SH-SY5Y (cell line): Measurements from ENCODE around the gene ALDH1A3.

ENCODE experiments used
- GATA2 ChIP-seq: IDR thresholded peaks from 2 replicates; pipeline ENCODE4 v1.6.1; 2011; ENCODE audit warnings: mild to moderate bottlenecking, low read depth, low read length
- GATA3 ChIP-seq: IDR thresholded peaks from 2 replicates; pipeline ENCODE4 v1.6.1; 2011; ENCODE audit warnings: low read depth, mild to moderate bottlenecking, low read length, moderate library complexity

DNA sequence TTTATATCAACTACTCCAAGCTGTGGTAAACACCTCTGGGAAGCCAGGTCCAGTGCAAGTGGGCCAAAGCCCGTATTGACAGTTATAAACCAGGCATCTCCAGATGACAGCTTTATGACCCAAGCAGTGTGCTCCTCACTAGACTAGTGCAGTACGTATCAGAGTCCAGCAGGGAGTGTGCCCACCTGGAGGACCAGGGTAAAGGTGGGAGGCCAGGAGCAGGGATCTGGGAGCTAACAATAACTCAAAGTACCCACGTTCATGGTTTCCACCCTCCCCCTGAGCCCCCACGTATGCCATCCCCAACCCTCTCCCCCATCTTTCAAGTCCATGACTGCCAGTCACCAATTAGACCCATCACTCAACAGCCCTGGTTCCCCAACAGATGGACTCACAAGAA, 27.0 kb upstream of the ALDH1A3 start:
- TF ChIP-seq GATA2 (no peak), GATA3 (no peak)
